Measurements from ENCODE around the gene LARGE1.

DNA sequence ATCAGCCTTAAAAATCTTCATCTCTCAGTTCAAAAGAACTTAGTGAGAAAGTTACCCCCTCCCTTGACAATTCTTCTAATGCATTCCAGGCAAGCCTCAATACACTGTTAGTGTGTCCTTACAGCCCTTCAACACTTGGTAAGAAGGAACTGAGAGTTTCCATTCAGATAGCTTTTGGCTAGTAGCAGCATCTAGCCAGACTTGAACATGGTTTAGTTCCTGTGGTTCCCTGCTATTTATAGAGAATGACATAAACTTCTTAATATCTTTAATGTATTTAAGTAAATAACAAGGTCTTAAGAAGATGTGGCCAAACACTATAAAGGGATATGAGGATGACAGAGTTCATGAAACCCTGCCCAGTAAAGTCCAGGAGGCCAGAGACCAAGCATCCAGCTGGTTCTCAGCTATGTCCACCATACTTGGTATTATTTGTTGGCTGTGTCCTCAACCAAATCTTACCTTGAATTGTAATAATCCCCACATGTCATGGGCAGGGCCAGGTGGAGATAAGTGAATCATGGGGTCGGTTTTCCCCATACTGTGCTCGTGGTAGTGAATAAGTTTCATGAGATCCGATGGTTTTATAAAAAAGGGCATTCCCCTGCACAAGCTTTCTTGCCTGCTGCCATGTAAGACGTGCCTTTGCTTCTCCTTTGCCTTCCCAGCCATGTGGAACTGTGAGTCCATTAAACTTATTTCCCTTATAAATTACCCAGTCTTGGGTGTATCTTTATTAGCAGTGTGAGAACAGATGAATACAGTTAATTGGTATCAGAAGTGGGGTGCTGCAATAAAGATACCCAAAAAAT, 132.4 kb downstream of the LARGE1 start:
- TF ChIP-seq, protein P1, sequence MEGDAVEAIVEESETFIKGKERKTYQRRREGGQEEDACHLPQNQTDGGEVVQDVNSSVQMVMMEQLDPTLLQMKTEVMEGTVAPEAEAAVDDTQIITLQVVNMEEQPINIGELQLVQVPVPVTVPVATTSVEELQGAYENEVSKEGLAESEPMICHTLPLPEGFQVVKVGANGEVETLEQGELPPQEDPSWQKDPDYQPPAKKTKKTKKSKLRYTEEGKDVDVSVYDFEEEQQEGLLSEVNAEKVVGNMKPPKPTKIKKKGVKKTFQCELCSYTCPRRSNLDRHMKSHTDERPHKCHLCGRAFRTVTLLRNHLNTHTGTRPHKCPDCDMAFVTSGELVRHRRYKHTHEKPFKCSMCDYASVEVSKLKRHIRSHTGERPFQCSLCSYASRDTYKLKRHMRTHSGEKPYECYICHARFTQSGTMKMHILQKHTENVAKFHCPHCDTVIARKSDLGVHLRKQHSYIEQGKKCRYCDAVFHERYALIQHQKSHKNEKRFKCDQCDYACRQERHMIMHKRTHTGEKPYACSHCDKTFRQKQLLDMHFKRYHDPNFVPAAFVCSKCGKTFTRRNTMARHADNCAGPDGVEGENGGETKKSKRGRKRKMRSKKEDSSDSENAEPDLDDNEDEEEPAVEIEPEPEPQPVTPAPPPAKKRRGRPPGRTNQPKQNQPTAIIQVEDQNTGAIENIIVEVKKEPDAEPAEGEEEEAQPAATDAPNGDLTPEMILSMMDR (IDR thresholded peaks at IDR 0.05), result no peak
- TF ChIP-seq POLR2A (IDR thresholded peaks at IDR 0.05), result no peak
